Stimulated activated CD4-positive, alpha-beta T cell treated with anti-CD3 and anti-CD28 coated beads, Interleukin-4, amount 100 ng/mL, for 4 hours (primary cell): Measurements from ENCODE around the gene GGNBP2.

Experiments
- DNase-seq, 2 experiments: peaks; one replicate each; pipeline ENCODE4 v3.0.0-alpha.2; 2020

GGNBP2 gene

GRCh38 chr17:36515837-36516236 lies 28.9 kb upstream of the GGNBP2 start:
- no peak for DNase-seq

- DNase-seq = no peak
Measured at GRCh38 chr17:36523113-36523512, 21.6 kb upstream of the GGNBP2 start.

GRCh38 chr17:36524428-36524876 lies 20.3 kb upstream of the GGNBP2 start:
- DNase-seq = peak in 1 of 2 experiments; percentile 21

GRCh38 chr17:36525113-36525512 lies 19.6 kb upstream of the GGNBP2 start:
- no peak for DNase-seq

GRCh38 chr17:36525888-36526287 lies 18.8 kb upstream of the GGNBP2 start:
- DNase-seq = no peak

- no peak for DNase-seq
Measured at GRCh38 chr17:36527621-36528250, 17.0 kb upstream of the GGNBP2 start.

GRCh38 chr17:36529121-36529520 lies 15.6 kb upstream of the GGNBP2 start:
- no peak for DNase-seq

GRCh38 chr17:36532435-36532975 lies 12.2 kb upstream of the GGNBP2 start:
- DNase-seq = no peak

GRCh38 chr17:36533935-36534839 lies 10.5 kb upstream of the GGNBP2 start:
- DNase-seq = peak; percentile 46 to 48

- DNase-seq = peak; percentile 87 to 88
Measured at GRCh38 chr17:36534840-36535668, 9.7 kb upstream of the GGNBP2 start, which contains the start of the genes MYO19 and PIGW. Gene MYO19 (minus strand): TSS chr17:36534868. CDS start chr17:36532538, 2,330 bp downstream. Gene PIGW (plus strand): TSS chr17:36534987. CDS start chr17:36537102, 2,115 bp downstream.

GRCh38 chr17:36535669-36536081 lies 9.0 kb upstream of the GGNBP2 start:
- DNase-seq = no peak

GRCh38 chr17:36540696-36541095 lies 4.0 kb upstream of the GGNBP2 start:
- no peak for DNase-seq

GRCh38 chr17:36542755-36543154 lies 2.0 kb upstream of the GGNBP2 start:
- no peak for DNase-seq

GRCh38 chr17:36544044-36544306 lies 744 bp upstream of the GGNBP2 start:
- DNase-seq = no peak

GRCh38 chr17:36545077-36545464 lies 352 bp downstream of the GGNBP2 start:
- DNase-seq = no peak

- DNase-seq = peak; percentile 93 to 96
Measured at GRCh38 chr17:36545465-36546417, 1.0 kb downstream of the GGNBP2 start.

GRCh38 chr17:36546418-36547093 lies 1.8 kb downstream of the GGNBP2 start:
- DNase-seq = no peak

- no peak for DNase-seq
Measured at GRCh38 chr17:36547776-36548175, 3.1 kb downstream of the GGNBP2 start.

- no peak for DNase-seq
Measured at GRCh38 chr17:36550491-36551417, 6.0 kb downstream of the GGNBP2 start.

- no peak for DNase-seq
Measured at GRCh38 chr17:36553459-36553858, 8.7 kb downstream of the GGNBP2 start.
